Measurements from ENCODE around the gene VPS37D.
A peak's percentile ranks its signal among the peaks of the same experiment; 100 is the strongest.

Gene VPS37D

GRCh38 chr7:73681031-73681430 lies 13.4 kb downstream of the VPS37D start:
- no peak for DNase-seq (ENCODE audit: low spot score)

- DNase-seq (ENCODE audit: low spot score) = no peak
Observed at GRCh38 chr7:73682745-73683055, 15.1 kb downstream of the VPS37D start.

- peak; percentile 94 for DNase-seq (ENCODE audit: low spot score)
Observed at GRCh38 chr7:73683056-73683787, 15.6 kb downstream of the VPS37D start, which contains the start of the genes BUD23 and DNAJC30. BUD23 (plus strand) TSS chr7:73683597; CDS start chr7:73683626, 29 bp downstream. DNAJC30 (minus strand) TSS chr7:73683453; CDS start chr7:73683423, 30 bp downstream.

- no peak for DNase-seq (ENCODE audit: low spot score)
Observed at GRCh38 chr7:73683788-73684693, 16.4 kb downstream of the VPS37D start.

- no peak for DNase-seq (ENCODE audit: low spot score)
Observed at GRCh38 chr7:73685311-73685710, 17.7 kb downstream of the VPS37D start.

GRCh38 chr7:73688288-73688687 lies 20.7 kb downstream of the VPS37D start:
- DNase-seq (ENCODE audit: low spot score) = no peak

GRCh38 chr7:73690646-73691045 lies 23.0 kb downstream of the VPS37D start:
- DNase-seq (ENCODE audit: low spot score) = no peak

GRCh38 chr7:73696372-73696771 lies 28.7 kb downstream of the VPS37D start:
- DNase-seq (ENCODE audit: low spot score) = no peak

- no peak for DNase-seq (ENCODE audit: low spot score)
Observed at GRCh38 chr7:73698410-73698809, 30.8 kb downstream of the VPS37D start.

- no peak for DNase-seq (ENCODE audit: low spot score)
Observed at GRCh38 chr7:73699370-73700068, 31.9 kb downstream of the VPS37D start.

GRCh38 chr7:73700069-73700423 lies 32.4 kb downstream of the VPS37D start:
- DNase-seq (ENCODE audit: low spot score) = no peak

- no peak for DNase-seq (ENCODE audit: low spot score)
Observed at GRCh38 chr7:73700581-73701134, 33.0 kb downstream of the VPS37D start.

- no peak for DNase-seq (ENCODE audit: low spot score)
Observed at GRCh38 chr7:73701357-73701995, 33.8 kb downstream of the VPS37D start.

GRCh38 chr7:73702226-73702625 lies 34.6 kb downstream of the VPS37D start:
- no peak for DNase-seq (ENCODE audit: low spot score)

GRCh38 chr7:73702665-73703064 lies 35.0 kb downstream of the VPS37D start:
- DNase-seq (ENCODE audit: low spot score) = no peak

- no peak for DNase-seq (ENCODE audit: low spot score)
Observed at GRCh38 chr7:73703225-73703624, 35.6 kb downstream of the VPS37D start.

GRCh38 chr7:73703757-73704639 lies 36.4 kb downstream of the VPS37D start:
- no peak for DNase-seq (ENCODE audit: low spot score)

- no peak for DNase-seq (ENCODE audit: low spot score)
Observed at GRCh38 chr7:73704640-73705550, 37.3 kb downstream of the VPS37D start.

- DNase-seq (ENCODE audit: low spot score) = no peak
Observed at GRCh38 chr7:73705551-73705920, 37.9 kb downstream of the VPS37D start.
